GOT3 (cell line): ENCODE data around the gene PC.
A peak's percentile ranks its signal among the peaks of the same experiment; 100 is the strongest.
"Not testable (repeated sequence)": the region's sequence is repeated elsewhere in the genome, so short reads cannot be mapped to it uniquely, and the experiment has no call there.

Source experiments
- DNase-seq: peaks from one replicate; lab custom pipeline; 2025; ENCODE audit warnings: mixed read lengths; lab: John Stamatoyannopoulos, UW

The PC gene, protein sequence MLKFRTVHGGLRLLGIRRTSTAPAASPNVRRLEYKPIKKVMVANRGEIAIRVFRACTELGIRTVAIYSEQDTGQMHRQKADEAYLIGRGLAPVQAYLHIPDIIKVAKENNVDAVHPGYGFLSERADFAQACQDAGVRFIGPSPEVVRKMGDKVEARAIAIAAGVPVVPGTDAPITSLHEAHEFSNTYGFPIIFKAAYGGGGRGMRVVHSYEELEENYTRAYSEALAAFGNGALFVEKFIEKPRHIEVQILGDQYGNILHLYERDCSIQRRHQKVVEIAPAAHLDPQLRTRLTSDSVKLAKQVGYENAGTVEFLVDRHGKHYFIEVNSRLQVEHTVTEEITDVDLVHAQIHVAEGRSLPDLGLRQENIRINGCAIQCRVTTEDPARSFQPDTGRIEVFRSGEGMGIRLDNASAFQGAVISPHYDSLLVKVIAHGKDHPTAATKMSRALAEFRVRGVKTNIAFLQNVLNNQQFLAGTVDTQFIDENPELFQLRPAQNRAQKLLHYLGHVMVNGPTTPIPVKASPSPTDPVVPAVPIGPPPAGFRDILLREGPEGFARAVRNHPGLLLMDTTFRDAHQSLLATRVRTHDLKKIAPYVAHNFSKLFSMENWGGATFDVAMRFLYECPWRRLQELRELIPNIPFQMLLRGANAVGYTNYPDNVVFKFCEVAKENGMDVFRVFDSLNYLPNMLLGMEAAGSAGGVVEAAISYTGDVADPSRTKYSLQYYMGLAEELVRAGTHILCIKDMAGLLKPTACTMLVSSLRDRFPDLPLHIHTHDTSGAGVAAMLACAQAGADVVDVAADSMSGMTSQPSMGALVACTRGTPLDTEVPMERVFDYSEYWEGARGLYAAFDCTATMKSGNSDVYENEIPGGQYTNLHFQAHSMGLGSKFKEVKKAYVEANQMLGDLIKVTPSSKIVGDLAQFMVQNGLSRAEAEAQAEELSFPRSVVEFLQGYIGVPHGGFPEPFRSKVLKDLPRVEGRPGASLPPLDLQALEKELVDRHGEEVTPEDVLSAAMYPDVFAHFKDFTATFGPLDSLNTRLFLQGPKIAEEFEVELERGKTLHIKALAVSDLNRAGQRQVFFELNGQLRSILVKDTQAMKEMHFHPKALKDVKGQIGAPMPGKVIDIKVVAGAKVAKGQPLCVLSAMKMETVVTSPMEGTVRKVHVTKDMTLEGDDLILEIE

DNA sequence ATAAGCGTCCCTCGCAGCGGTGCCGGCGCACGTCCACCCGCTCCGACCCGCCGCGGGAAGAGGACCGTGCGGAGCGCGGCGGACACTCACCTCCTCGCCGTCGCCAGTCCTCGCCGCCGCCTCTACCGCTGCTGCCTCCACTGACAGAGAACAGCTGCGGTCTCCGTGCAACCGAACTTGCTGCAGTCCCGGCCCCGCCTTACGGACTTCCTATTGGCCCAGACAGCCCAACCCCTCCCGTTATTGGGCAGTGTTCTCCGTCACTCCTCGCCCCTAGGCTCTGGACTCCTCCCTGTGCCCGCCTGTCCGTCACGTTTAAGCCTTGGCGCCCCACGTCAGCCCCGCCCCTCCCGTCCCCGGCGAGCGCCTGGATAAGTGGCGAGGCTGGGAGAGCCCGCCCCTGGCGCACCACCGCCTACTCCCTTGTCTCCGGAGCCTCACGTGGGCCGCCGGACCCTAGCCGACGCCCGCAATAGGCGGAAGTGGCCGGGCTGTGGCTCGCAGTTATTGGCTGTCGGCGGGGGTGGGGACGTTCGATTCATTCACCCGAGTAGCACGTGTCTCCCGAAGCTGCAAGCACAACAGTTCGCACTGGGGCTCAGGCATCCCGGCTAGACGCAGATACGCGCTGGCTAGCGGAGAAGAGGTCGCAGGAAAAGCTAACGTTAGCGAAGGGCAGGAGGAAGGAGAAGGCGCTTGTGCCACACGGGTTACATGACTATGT, at the start of gene PC:
Gene PC, minus strand, starts transcription at position 152 of the 724 bp plus-strand sequence. CDS start 86,224 bp downstream, outside the sequence.
- peak; percentile 97 for DNase-seq

DNA sequence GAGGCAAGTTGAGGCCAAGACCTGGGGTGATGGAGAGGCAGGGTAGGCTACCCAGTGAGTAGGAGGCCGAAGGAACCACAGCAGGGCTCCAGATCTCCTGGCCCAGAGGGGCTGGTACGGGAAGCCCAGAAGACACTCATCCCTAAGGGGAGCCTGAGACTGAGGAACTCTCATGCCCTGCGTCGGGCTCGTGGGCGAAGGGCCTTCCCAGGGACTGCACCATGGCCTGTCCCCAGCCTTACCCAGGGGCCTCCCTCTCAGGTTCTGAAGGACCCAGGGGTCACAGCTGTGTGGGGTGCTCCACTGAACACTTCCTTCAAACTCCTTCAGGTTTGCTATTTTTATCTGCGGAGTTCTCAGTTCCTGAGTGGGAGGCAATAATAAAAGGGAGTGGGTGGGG, 48.9 kb upstream of the PC start:
- DNase-seq, result no peak

DNA sequence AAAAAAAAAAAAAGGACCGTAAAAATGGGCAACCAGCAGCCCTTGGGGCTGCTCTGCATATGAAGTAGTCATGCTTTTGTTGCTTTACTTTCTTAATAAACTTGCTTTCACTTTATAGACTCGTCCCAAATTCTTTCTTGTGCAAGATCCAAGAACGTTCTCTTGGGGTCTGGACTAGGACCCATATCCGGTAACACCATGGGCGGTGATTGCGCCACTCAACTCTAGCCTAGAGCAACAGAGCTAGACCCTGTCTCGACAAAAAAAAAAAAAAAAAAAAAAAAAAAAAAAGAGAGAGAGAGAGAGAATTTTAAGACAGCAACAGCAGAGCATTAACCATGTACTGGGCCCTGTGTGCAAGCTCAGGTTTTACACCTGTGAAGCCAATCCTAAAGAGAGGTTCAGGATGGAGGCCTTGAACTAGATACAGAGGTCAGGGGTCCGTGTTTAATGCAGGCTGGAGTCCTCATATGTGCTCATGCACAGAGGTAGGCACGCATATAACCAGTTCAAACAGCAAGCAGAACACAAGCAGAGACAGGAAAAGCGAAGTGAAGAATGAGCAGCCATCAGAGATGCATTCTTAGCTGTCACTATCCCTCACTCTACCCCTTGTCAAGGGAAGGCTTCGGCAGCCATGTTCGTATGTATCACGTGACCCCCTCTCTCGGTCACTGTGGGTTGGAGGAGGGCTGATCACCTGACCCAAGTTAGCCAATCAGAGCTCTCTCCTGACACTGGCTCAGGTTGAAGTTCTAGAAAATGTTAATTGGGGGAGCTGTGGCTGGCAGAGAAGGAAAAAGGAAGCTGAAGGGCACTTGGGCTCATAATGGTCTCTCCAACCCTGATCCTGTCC, 48.1 kb upstream of the PC start:
- DNase-seq, result no peak

DNA sequence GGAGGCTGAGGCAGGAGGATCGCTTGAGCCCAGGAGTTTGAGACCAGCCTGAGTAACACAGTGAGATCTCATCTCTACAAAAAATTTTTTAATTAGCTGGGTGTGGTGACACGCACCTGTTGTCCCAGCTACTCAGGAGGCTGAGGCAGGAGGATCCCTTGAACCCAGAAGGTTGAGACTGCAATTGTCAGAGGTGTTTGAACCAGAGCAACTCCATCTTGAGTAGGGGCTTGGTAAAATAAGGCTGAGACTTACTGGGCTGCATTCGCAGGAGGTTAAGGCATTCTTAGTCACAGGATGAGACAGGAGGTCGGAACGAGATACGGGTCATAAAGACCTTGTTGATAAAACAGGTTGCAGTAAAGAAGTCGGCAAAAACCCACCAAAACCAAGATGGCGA, 47.0 kb upstream of the PC start:
- not testable (repeated sequence) for DNase-seq

DNA sequence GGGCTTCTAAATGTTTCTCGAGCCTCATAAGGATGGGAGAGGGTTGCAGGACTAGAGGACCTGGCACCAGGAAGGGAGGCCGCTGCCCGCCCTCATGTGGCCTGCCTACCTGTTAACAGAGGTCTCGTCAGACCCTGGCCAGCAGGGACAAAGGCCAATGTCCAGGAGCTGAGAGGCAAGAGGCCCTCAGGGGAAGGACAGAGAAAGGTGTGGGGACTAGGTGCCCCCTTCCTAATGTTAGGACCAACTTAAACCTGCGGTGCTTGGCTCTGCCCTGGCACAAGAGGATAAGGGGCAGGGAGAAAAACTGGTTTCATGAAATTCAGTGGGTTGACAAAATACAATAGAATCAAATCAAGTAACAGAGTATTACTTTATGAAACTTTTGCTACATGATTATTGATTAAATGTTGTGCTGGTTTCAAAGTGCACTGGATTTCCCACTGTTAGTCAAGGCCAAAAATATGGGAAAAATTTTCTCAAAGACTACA, 44.8 kb upstream of the PC start:
- no peak for DNase-seq

DNA sequence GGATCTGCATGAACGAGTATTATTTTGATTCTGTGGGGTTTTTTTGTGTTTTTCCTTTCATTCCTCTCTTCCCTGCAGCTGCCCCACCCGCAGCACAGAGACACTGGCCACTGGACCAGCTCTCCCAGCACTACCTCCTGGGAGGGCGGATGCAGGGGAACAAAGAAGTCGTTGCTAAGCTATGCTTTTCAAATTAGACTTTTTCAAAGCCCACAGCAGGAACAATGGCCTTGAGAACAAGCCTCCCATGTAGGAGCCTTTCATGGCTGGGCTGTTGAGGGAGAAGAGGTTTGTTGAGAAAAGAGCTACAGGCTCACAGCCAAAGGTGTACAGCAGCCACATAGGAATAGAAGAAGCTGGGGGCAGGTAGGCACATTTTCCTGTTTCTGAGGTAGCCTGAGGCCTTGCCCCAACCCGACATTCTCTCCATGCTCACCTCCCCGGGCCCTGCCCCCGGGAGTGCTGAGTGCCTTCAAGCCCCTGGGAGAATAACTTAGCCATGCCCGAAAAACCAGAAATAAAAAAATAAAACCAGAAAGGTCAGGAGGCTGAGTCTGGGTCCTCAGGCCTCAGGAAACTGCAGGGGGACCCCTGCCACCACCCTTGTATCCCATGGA, 44.2 kb upstream of the PC start:
- no peak for DNase-seq

DNA sequence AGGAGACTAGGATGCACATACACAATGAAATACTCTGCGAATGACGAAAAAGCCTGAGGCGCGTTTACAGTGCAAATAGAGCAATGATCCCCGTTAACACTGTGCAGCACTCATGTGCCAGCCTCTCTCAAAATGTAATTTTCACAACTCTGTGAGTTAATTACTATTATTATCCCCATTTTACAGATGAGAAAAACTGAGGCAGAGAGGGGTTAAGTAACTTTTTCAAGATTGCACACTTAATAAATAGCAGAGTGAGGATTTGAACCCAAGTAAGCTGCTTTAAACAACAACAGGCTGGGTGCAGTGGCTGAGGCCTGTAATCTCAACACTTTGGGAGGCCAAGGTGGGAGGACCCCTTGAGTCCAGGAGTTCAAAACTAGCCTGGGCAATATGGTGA, 43.1 kb upstream of the PC start:
- no peak for DNase-seq

DNA sequence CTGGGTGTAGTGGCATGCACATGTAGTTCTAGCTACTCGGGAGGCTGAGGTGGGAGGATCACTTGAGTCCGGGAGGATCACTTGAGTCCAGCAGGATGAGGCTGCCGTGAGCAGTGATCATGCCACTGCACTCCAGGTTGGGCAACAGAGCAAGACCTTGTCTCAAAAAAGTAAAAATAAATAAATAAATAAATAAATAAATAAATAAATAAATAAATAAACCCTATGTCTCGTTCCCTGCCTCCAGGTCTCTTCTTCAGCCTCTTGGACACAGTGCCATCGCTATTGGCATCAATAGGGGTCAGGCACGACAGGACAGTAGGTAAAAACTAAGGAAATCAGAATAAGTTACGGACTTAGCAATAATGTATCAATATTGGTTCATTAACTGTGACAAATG, 41.4 kb upstream of the PC start:
- DNase-seq, result no peak

DNA sequence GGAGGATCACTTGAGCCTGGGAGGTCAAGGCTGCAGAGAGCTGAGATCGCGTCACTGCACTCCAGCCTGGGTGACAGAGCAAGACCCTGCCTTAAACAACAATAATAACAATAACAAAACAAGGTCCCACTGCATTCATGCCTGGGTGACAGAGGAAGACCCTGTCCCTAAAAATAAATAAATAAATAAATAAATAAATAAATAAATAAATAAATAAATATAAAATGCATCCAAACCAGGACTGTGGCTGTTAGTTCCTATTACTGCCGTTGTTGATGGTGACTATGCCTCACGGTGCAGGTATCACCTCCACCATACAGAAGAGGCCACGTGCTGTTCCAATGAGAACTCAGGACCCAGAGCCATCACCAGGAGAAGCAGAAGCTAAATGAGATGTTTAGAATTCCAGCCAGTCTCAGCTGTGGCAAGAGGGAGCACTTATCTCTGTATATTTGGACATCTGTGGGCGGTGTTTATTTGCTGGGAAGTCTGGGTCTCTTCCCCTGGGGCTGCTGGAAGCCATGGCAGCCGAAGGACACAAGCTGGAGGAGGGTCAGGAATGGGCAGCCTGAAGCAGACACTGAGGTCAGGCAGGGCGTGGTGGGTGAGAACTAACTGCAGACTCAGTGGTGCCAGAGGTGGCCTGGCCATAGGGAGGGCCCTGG, 38.6 kb upstream of the PC start:
- DNase-seq, result no peak

DNA sequence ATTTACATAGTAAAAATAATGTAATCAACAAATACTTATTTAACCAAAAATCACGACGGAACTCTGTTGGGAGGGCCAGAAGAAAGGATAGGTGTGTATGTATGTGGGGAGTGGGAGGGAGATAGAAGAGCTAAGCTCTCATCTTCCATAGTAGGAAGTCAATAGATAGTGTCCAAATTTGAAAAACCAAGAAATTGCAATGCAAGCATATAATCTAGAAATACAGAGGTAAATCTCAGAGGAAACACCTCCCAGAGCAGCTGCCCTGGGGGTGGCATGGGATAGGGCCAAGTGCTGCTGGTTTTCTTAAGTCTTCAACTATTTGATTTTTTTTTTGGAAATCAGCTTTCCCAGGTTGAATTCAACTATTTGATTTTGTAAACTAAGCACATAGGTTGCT, 33.9 kb upstream of the PC start:
- no peak for DNase-seq

DNA sequence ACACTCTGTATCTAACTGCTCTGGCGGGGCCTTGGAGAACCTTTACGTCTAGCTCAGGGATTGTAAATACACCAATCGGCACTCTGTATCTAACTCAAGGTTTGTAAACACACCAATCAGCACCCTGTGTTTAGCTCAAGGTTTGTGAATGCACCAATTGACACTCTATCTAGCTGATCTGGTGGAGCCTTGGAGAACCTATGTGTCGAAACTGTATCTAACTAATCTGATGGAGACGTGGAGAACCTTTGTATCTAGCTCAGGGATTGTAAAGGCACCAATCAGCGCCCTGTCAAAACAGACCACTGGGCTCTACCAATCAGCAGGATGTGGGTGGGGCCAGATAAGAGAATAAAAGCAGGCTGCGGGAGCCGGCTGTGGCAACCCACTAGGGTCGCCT, 31.2 kb upstream of the PC start:
- not testable (repeated sequence) for DNase-seq

DNA sequence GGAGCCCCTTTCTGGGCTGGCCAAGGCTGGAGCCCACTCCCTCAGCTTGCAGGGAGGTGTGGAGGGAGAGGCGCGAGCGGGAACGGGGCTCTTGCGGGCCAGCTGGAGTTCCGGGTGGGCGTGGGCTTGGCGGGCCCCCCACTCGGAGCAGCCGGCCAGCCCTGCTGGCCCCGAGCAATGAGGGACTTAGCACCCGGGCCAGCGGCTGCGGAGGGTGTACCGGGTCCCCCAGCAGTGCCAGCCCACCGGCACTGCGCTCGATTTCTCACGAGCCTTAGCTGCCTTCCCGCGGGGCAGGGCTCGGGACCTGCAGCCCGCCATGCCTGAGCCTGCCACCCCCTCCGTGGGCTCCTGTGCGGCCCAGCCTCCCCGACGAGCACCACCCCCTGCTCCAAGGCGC, 30.6 kb upstream of the PC start:
- not testable (repeated sequence) for DNase-seq

DNA sequence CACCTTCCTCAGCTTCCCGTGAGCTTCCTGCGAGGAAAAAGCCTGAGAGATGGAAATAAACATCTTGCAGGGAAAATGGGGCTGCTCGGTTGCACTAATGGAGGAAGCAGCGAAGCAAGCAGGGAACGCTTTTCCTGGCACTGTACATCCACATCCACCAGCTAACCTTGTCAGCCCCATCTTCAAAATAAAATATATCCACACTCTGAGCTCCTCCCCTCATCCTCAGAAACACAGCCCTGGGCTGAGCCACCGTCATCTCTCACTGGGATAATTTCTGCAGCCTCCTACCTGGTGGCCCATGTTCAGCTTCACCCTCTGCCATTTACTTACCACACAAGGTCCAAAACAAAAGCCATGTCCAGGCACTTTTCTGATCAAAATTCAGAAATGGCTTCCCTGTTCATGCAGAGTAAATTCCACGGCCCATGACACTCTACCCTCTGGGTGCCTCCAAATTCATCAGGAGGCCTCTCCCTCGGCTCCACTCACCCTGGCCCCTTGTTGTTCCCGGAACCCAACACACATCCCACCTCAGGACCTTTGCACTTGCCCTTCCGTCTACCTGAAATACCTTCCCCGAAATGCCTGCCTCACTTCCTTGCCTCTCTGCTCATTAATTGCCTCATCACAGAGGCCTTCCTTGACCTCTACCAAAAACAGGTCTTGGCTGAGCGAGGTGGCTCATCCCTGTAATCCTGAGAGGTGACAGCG, 29.9 kb upstream of the PC start:
- DNase-seq, result no peak

DNA sequence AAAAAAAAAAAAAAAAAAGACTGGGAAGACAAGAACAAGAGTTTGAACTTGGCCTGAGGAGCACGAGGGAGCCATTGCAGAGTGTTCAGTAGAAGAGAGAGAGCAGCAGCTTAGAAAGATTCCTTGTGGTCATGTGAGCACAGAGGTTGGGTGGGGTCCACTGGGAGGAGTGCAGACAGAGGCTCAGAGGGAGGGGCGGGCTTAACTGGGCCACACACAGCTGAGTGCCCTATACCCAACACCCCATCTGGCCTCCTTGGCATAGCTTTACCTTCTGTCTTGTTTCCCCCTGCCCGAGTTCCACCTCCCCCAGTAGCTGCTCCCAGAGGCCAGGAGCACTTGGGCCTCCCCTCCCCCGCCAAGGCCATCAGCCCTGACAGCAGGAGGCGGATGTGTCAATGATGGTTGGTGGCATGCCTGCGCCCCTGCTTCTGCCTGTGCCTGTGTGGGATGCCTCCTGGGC, 29.0 kb upstream of the PC start:
- DNase-seq, result no peak

DNA sequence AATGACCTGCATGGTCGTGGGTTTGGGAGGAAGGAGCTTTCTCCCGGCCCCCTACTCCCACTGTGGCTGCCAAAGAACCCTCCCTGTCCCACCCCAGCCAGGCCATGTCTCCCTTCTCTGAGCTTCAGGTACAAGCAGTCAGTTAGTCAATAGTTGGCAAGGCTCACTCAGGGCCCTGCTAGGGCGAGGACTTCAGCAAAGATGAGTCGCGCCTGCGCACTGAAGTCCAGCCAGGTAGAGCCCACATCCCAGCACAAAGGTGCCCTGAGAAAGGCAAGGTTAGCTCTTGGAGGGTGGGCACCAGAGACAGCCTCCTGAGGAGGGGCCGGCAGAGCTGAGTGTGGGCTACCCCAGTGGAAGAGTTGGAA, 28.0 kb upstream of the PC start:
- no peak for DNase-seq

DNA sequence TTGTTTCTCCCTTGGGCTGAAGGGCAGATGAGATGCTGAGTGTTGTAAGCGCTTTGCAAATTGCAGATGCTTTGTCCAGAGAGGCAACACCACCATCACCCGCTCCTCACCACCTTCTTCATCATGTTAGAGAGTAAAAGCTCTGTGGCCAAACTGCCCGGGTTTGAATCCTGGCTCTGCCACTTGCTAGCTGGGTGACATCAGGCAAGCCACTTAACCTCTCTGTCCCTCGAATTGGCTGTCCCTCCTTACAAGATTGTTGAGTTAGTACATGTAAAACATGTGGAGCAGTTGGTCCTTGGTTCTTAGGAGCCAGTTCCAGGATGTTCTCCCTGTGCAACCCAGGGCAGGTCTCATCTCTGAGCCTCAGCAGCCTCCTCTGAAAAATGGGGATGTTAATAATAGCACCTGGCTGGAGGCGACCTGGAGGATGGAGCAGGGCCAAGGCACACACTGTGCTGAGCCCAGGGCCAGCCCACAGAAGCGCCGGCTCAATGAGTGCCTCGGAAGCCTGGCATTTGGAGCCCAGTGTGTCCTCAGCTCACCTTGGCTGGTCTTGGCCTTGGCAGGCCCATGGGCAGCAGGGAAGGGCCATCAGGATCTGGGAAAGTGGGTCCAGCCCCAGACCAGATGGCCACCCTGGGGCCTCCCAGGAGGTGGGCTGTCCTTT, 27.5 kb upstream of the PC start:
- DNase-seq, result no peak

DNA sequence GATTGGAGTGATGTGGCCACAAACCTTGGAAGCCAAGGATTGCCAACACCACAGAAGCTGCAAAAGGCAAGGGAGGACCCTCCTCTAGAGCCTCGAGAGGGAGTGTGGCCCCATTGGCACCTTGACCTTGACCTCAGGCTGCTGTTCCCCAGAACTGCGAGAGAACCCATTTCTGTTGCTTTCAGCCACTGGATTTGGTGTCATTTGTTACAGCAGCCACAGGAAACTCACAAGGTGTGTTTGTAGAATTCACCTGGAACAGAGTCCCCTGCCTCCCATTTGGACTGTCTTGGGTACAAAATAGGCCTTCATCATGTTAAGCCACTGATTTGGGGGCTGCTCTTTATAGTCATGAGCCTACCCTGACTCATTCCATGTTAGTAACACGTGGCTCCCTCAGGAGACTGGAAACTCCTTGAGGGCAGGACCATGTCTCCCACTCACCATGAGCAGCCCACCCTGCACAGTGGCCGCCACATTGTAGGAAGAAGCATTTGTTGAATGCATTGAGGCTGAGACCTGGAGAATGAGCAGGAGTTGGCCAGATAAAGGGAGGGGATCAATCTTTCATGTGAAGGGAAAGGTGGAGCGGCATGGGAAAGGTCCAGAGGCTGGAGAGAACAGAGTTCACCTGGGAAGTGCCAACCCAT, 25.2 kb upstream of the PC start:
- DNase-seq, result no peak
